ENCODE measurements around the gene PRAMEF15.
"Not testable (repeated sequence)": the region's sequence is repeated elsewhere in the genome, so short reads cannot be mapped to it uniquely, and the experiment has no call there.

Gene PRAMEF15

DNA sequence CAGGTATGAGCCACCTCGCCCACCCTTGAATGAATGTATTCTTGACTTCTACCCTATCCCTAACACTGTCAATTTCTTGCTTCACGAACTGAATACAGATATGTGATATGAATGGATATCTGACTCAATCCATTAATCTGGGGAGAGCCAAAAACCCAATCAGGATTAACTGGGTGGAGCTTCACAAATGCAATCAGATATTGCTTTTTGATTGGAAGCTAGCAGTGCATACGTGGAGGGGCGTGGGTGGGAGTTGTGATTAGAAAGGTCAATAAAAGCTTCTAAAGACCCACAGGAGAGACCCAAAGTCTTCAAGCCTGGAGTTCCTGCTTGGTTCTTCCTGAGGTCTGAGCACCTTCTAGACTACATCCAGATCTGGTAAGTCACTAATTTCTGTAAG, at the start of gene PRAMEF15:
Gene PRAMEF15 (plus strand): TSS at position 301 of the 400 bp plus-strand sequence. CDS start 2,827 bp downstream, outside the sequence.
- not testable (repeated sequence) for DNase-seq

DNA sequence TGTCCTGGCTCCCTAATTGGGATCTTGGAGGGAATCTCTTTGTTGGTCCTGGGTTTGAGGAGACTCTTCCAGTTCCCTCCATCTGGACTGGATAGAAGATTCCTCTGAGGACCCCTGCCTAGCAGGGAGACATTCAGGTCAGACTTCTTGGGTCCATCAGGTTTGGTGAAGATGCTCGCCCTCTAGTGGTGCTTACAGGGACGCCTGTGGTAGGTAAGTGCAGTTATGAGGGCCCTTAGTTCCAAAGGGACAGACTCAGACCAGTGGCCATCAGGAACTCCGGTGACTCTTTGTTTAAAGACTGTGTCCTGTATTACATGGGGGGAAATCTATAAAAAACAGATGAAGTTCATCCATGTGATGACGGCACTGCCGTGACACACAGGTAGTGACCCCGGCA, 38.4 kb upstream of the PRAMEF15 start:
- peak in 1 of 2 experiments; percentile 2 for DNase-seq

DNA sequence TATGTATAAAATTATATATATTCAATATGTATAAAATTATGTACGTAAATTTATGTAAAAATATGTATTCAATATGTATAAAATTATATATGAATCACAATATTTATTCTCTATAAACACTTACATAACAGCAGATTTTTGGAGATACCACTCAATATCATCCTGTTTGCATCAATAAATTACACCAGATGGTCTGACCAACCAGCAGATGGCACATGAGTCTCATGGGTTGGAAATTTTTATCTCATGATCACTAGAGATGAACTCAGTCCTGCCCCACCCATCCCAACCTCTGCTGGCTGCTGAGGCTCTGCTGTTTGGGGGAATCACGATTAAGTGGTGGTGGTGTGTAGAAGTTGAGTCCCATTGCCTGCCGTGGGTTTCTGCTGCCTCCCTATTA, 35.8 kb upstream of the PRAMEF15 start:
- not testable (repeated sequence) for DNase-seq

DNA sequence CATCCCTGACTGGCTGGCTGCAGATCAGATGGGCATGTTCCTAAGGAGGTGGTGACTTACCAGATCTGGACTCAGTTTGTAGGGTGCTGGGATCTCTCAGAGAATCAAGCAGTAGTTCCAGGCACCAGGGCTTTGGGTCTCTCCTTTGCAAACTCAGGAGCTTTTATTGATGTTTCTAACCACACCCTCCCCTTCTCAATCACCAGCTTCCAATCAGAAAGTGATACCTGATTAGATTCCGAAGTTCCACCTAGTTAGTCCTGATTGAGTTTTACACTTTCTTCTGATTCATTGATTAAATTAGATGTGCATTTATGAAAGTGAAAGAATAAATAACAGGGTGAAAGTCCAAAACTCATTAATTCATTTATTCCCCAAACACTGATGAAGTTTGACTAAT, 30.3 kb upstream of the PRAMEF15 start, which contains the start of gene PRAMEF8:
Gene PRAMEF8 (minus strand): TSS at position 101 of the 400 bp plus-strand sequence. CDS start 1,046 bp downstream, outside the sequence.
- DNase-seq = not testable (repeated sequence)

DNA sequence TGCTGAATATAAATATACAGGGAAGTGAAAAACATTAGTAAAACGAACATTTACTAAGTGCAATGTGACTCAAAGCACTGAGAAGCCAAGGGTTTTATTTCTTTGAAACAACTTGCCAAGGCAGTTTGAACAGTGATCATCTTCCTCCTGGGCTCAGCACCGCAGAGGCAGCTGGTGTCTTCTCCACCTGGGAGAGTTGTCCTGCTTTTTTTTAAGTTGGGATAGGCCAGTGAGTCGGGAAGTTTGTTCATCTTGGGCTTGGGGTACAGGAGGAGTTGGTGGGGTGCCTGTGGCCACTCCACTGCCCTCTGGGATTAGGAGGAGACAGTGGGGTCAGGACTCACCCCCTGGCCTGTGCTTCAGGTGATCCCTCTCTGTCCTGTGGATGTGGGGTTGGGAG, 26.4 kb upstream of the PRAMEF15 start:
- DNase-seq = not testable (repeated sequence)

DNA sequence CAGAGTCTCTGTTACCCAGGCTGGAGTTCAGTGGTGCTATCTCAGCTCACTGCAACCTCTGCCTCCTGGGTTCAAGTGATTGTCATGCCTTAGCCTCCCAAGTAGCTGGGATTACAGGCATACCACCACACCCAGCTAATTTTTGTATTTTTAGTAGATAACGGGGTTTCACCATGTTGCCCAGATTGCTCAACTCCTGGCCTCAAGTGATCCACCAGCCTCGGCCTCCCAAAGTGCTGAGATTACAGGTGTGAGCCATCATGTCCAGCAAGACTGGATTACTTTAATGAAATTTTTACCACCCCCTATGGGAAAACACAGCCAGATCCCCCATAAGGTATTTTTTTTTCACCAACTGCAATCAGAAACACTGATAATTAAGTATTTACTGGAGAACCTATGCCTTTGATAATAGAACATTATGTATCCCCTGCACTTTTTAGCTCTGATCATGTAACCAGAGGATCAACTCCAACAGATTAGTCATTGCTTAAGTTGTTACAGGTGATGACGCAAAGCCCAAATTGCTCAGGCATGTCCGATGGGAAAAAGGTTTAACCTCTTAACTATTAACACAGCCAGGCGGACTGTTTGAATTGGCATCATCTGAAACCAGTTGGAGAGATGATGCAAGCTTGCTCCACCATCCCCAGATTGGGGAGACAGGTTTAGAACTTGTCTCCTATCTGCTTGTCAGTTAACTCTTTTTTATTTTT, 18.0 kb upstream of the PRAMEF15 start:
- DNase-seq = not testable (repeated sequence)

DNA sequence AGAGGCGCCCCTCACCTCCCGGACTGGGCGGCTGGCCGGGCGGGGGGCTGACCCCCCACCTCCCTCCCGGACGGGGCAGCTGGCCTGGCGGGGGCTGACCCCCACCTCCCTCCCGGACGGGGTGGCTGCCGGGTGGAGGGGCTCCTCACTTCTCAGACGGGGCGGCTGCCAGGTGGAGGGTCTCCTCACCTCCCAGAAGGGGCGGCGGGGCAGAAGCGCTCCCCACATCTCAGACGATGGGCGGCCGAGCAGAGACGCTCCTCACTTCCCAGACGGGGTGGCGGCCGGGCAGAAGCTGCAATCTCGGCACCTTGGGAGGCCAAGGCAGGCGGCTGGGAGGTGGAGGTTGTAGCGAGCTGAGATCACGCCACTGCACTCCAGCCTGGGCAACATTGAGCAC, 16.7 kb upstream of the PRAMEF15 start:
- DNase-seq = not testable (repeated sequence)

DNA sequence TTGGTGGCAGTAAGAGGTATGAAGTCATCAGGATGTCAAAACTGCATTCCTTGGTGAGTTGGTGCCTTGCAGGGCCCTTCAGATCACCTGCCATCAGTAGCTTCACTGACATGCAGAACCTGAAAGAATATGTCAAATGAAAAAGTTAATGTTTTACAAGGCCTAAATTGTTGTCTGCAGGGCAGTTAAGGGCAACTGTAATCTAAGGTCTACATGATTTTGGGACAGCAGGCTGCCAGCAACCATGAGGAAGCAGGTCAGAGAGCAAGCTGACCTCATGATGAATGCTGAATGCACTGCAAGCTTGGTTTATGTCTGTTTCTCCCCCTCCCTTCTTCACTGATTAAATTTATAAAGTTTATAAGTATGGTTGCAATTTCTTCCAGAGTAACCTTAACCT, 13.2 kb upstream of the PRAMEF15 start:
- not testable (repeated sequence) for DNase-seq

DNA sequence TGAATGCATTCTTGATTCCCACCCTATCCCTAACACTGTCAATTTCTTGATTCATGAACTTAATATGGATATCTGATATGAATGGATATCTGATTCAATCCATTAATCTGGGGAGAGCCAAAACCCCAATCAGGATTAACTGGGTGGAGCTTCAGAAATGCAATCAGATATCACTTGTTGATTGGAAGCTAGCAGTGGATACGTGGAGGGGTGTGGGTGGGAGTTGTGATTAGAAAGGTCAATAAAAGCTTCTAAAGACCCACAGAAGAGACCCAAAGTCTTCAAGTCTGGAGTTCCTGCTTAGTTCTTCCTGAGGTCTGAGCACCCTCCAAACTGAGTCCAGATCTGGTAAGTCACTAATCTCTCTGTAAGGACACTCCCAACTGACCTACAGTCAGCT, 12.1 kb upstream of the PRAMEF15 start, which contains the start of gene PRAMEF33:
Gene PRAMEF33 (plus strand): TSS at position 301 of the 400 bp plus-strand sequence. CDS start 2,416 bp downstream, outside the sequence.
- not testable (repeated sequence) for DNase-seq

DNA sequence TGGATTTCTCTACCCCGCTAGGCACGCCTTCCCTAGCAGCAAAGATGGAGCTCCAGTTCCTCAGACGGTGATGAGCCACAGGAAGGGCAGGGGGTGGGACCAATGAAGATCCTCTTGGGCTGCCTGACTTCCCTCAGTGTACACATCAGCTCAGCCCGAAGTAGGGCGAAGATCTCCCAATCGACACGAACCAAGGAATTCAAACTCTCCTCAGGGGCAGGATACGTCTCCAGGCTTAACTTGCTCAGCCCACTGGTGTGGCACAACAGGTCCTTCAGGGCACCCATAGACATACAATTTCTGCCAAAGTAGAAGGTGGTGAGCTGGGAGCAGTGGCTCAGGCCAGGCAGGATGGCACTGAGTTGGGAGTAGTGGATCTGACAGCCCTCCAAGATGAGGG, 27.1 kb downstream of the PRAMEF15 start:
- not testable (repeated sequence) for DNase-seq

DNA sequence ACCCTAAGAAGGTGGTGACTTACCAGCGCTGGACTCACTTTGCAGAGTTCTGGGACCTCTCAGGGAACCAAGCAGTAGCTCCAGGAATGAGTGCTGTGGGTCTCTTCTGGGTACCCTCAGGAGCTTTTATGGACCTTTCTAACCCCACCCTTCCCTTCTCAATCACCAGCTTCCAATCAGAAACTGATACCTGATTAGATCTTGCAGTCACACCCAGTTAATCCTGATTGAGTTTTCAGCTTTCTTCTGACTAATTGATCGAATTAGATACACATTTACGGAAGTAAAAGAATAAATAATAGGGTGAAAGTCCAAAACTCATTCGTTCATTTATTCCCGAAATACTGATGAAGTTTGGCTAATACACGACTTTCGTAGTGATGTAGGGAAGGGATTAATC, 31.7 kb downstream of the PRAMEF15 start, which contains the start of gene PRAMEF14:
Gene PRAMEF14 (minus strand): TSS at position 101 of the 400 bp plus-strand sequence. CDS start 1,820 bp downstream, outside the sequence.
- not testable (repeated sequence) for DNase-seq

DNA sequence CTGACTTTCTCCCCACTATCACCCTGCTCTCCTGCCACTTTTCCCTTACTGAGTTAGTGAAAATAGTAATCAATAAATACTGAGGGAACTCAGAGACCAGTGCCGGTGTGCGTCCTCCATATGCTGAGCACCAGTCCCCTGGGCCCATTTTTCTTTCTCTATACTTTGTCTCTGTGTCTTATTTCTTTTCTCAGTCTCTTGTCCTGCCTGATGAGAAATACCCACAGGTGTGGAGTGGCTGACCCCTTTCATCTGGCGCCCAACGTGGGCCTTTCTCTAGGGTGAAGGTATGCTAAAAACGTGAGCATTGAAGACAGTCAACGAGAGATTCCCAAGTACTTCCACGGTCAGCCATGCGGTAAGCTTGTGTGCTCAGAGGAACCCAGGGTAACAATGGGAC, 38.1 kb downstream of the PRAMEF15 start:
- DNase-seq = not testable (repeated sequence)

DNA sequence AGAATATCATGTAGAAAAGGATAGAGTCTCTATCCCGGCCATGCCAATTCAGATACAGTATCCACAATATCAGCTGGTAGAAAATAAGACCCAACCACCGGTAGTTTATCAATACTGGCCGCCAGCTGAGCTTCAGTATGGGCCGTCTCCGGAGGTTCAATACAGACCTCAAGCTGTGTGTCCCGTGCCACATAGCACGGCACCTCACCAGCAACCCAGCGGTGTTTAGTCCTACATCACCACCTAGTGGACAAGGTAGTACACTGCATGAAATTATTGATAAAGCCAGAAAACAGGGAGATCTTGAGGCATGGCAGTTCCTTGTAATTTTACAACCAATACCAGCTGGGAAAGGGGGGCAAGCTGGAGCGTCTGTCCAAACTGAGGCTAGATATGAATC, 39.1 kb downstream of the PRAMEF15 start:
- DNase-seq = not testable (repeated sequence)

DNA sequence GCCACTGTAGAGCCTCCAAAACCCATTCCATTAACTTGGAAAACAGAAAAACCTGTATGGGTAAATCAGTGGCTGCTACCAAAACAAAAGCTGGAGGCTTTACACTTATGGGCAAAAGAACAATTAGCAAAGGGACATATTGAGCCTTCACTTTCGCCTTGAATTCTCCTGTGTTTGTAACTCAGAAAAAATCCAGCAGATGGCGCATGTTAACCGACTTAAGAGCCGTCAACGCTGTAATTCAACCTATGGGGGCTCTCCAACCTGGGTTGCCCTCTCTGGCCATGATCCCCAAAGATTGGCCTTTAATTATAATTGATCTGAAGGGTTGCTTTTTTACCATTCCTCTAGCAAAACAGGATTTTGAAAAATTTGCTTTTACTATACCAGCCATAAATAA, 41.4 kb downstream of the PRAMEF15 start:
- DNase-seq = peak; percentile 34 to 58

DNA sequence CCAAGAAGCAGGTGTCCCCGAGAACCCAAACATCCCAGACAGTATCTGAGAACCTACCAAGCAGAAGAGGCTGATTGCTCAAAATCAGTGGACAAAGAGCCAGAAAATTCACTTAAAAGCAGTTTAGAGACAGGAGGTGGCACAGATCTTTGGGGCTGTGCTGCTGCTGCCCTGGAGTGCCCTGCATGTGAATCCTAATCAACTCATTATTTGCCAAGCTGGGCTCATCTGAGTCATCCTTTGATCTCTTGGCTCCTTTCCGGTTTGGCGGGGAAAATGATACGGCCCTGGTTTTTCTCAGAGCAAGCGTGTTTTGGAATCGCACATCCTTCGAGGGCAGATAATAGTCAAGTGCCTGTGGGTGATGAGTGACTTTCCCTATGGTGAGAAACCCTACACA, 47.0 kb downstream of the PRAMEF15 start:
- not testable (repeated sequence) for DNase-seq

DNA sequence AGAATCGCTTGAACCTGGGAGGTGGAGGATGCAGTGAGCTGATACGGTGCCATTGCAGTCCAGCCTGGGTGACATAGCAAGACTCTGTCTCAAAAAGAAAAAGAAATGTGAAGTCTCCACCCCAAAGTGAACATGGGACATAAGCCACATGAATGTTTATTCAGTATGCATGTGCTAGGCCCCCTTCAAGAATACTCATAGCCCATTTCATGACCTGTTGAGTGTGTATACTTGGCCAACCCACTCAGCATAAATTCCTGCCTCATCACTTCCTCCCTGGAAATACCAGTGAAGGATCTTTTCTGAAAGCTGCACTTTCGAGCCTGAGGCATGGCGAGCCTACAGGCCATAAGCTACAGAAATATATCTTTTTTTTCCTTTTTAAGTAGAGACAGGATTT, 49.5 kb downstream of the PRAMEF15 start:
- not testable (repeated sequence) for DNase-seq

DNA sequence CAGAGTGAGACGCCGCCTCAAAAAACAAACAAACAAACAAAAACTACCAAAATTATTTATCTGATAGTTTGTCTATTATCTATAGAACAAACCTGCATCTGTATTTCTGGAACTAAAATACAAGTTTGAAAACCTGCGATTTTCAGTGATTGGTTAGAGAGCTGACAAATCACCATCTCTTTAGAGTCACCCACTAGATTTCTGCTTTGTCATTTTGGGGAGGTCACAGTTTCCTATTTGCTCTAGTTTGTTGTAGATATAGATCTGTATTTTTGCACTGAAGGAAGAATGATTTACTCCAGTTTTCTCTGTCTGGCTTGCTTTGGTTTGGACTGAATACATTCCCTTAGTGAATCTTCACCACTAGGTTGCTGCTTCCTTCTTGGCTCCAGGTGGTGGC, 51.2 kb downstream of the PRAMEF15 start:
- DNase-seq = not testable (repeated sequence)

DNA sequence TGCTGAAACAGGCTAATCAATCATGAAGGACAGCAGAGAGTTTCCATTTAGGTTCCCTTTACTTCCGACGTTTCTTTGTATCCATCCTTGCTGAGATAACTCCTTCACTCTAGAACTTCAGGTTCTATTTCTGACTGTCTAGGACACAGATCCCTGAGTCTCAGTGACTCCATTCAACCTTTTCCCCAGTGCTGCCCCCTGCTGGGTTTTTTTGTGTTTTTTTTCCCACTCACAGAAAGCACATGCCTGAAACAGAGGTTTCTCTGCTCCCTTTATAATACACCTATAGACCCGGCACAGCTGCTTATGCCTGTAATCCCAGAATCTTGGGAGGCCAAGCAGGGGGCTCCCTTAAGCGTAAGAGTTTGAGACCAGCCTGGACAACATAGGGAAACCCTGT, 53.2 kb downstream of the PRAMEF15 start:
- DNase-seq = not testable (repeated sequence)
